Subcutaneous adipose tissue (tissue), 4 donors: ENCODE measurements around the gene EMP3. TPM values are rescaled to one million over a fixed set of nuclear protein-coding genes. Genes with fewer than 3 reads are reported as not detected.

Experiments
- CTCF ChIP-seq: fragments of 450-650 bp; IDR thresholded peaks from one replicate; pipeline ENCODE4 v1.5.1; 2016; ENCODE audit warnings: low read depth, mild to moderate bottlenecking, control low read depth, antibody characterized with exemption, moderate library complexity
- total RNA-seq, 4 donors: library from RNA; depleted of rRNA; stranded (reverse); fragments of >200 nt; gene quantifications; one replicate each; pipeline ENCODE4 v1.1.0, GENCODE V29; 2016

Gene EMP3
- total RNA-seq, 4 donors from 2014 or later, result 32.2 to 79.7 (median 57.2) TPM

GRCh38 chr19:48332662-48333466, 7.5 kb downstream of the EMP3 start:
- TF ChIP-seq CTCF, result no peak

GRCh38 chr19:48333467-48334384, 8.4 kb downstream of the EMP3 start:
- no peak for TF ChIP-seq CTCF

GRCh38 chr19:48338253-48338755, 13.0 kb downstream of the EMP3 start:
- TF ChIP-seq CTCF, result no peak

- no peak for TF ChIP-seq CTCF
Observed at GRCh38 chr19:48338802-48339503, 13.6 kb downstream of the EMP3 start.

GRCh38 chr19:48340995-48341394, 15.6 kb downstream of the EMP3 start:
- TF ChIP-seq CTCF, result no peak

GRCh38 chr19:48341515-48342413, 16.4 kb downstream of the EMP3 start:
- TF ChIP-seq CTCF, result no peak
